GM04503 (cell line): ENCODE data around the gene CGA.

Experiments used
- DNase-seq: peaks from one replicate; pipeline ENCODE4 v3.0.0-alpha.2; 2012; ENCODE audit warnings: low read depth

Gene CGA

DNA sequence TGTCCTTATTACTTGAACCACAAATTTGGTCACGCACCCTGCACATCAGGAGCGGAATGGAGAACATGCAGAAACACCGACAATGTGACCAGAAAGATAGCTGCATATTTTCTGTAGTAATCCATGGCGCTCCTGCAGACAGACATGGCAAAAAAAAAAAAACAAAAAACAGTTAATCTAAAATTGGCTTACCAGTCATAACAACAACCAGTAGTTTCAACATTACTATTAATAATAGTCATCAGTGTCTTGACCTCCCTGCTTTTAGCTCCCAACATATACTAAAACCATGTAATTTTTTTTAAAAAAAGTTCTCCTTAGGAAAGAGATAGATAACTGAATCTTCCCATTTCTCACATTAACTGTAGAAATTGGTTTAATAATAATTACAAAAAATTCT, 6.8 kb downstream of the CGA start:
- DNase-seq: no peak

DNA sequence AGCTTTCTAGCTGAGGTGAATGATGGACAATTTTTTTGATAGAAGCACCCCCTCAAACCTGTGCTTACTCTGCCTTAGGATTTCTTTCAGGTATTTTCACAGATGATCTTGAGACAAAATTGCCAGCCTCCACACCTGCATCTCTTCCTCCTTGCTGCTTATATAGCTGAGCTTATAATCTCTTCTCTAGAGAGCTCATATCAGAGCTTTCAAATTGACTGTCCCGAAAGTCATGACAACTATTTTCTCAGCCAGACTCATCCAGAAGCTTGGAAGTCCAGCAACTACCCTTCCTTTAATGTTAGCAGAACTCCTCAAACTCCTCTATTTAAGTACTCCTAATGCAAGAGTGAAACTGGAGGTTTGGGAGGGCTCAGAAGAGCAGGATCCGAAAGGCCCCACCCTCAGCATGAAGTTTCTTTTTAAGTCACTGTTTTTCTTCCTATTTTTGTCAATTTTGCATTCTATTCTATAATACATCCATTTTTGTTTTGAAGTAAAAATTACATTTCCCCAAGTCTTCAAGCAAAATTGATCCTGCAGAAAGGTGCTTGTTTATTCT, 12.7 kb downstream of the CGA start:
- DNase-seq: no peak

DNA sequence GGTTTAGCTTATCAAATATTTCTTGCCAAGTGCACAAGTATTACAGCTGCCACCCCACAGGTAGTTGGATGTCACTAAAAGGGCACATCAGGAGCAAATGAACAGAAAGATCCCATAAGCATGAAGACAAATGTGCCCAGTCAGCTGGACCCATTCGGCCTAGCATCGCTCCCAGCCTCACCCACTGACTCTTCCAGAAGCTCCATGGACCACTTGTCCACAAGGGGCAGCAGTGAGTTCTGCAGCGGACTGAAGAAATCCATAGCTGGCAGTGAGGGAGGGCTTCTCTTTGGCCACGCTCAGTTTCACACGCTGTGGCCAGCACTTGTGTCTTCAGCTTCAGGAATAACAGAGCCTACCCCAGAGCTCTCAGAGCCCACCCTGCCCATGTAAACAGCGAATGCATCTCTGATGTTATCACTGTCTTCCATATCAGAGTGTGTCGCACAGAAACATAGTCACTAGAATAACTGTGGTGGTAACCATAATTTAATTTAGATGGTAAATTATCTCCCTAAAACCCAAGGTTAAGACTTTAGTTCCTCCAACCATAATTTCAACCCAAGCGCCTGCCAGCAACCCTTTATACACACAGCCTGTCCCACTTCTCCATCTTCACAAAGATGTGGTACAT, 15.8 kb downstream of the CGA start:
- DNase-seq: no peak

DNA sequence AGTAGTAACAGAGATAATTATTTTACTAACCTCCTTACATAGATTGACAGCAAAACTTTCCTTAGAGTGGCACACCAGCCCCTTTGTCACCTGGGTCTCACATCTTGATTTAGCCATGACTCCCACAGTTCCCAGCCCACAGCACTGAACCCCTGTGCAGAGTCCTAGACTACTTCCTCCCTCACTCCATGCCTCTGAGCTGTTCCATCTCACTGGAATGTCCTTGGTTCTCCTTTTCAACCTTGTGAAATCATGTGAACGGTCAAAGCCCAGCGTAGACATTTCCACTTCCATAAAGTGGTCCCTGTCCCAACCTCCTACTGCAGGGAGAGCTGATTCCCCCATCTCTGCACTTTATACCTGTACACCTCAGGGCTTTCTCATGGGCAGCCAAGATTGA, 19.7 kb downstream of the CGA start:
- no peak for DNase-seq

DNA sequence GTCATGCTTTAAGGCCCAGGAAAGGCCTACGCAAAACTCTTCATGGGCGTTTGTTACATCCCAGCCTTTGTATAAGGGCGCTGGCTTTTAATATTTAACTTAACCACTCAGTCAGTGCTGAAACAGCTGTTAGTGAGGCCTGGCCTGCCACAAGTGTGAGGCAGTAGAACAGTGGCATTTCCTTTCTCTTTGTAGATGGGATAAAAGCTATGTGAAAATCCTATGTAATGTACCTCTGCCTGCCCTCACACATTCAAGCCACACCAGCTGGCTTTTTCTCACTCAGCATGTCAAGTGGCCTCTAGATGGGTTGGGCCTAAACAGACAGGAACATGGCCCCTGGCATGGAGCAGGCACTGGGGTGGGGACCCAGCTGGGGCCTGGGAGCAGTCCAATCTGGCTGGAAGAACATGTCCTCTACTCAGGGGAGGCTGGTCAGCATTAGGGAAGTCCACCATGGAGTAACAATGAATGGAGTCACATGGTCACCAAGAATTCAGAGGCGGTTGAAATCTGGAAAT, 20.7 kb downstream of the CGA start:
- no peak for DNase-seq

DNA sequence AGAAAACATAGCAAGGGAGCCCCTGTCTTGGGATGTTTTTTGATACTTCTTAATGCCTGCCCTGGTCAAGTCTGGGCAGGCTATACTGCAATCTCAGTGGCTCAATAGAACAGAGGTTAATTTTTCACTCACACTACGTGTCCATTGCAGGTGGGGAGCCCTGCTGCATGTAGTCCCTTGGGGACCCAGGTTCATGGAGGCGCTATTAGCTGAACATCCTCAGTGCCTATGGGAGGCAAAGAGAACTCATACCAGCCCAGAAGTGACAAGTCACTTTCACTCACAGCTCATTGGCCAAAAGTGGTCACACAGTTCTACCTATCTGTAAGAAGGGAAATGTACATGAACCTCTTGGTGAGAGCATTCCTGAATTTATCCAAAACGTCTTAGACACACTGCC, 23.2 kb downstream of the CGA start:
- DNase-seq: no peak

DNA sequence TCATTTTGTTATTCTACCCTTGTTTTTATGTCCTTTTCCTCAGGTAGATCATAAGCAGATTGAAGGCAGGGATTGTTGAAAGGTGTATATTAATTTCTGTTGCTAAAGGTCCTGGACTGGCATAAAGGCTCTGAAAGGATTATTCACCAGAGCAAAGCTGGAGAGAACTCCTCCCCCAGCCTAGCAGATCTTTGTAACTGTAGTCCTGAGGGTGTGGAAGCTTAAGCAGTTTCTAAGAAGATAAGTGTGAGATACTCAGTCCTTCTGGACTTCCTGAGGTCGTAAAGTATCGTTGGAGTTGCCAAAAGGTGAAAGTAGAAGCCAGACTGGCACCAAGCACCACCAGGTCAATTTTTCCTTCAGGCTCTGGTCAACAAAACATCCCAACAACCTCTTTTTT, 24.2 kb downstream of the CGA start:
- DNase-seq: no peak

DNA sequence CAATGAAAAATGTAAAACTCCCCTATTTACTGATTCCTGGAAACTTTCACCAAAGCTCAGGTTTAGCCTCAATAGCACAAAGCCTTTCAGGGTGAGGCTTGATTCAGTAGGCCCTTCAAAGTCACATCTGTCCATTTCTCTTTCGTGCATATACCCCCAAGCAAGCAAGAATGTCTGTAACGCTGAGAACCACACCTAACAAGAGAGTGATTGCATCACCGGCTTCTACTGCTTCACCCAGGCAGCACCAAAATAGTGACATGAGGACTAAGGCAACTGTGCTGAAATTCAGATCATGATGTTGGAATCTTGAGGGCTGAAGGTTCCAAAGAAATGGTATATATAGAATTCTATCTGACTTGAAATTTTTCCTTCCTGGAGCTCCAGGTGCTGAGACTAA, 26.1 kb downstream of the CGA start:
- DNase-seq: no peak

DNA sequence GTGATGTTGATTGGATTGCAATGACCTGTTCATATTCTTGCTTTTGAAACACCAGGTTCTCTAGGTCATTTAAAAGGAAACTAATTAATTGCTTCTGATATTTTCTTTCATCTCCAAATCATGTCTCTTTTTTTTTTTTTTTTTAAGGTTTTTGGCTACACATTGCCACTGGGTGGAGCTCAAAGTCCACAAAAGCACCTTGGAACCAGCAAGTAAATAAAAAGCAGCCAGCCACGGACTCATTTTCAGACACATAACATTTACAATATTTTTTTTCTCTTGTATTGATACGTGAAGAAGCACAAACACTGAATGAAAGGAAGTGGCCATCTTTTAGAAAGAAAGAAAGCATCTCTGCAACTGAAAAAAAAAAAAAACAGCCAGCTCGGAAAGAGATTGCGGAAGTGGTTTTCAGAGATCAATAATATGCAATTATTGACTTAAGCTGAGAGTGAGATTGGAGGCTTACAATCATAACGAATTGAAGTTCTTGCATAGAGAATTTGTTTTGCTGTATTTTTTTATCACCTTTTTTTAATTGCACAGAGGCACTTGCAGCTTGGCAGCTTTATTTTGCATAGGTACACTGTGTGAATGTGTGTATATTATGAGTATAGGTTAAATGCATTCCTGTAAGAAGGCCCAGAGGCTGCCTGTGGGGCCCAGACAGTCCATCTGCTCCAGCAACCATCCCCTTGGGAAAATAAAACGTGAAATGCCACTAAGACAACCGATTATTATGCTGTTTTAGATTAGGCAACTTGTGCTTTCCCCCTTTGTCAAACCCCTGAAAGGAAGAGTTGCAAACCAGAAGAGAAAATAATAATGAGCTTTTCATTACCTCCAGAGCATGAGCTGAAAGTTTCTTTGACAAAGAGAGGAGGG, 28.2 kb downstream of the CGA start:
- DNase-seq: peak; percentile 11

DNA sequence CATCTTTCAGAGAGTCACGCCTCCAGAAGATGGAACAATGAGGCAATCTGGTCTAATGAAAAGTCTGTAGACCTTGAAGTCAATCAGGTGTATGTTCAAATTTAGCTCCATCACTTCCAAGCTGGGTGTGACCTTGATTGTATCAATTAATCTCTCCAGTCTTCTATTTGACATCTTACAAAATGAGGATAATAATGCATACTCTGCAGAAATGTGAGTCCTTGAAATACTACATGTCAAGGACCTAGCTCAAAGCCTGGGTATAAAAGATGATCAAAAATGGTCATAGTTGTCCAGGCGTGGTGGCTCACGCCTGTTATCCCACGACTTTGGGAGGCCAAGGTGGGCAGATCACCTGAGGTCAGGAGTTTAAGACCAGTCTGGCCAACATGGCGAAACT, 29.8 kb downstream of the CGA start:
- no peak for DNase-seq

DNA sequence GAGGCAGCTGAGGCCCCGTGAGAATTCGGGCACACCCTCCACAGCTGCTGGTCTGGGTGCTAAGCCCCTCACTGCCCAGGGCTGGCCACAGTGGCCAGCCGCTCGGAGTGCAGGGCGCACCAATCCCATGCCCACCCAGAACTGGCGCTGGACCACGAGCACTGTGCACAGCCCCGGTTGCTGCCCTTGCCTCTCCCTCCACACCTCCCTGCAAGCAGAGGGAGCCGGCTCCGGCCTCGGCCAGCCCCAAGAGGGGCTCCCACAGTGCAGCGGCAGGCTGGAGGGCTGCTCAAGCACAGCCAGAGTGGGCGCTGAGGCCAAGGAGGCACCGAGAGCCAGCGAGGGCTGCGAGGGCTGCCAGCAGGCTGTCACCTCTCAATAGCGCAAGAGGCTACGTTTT, 35.0 kb downstream of the CGA start:
- no peak for DNase-seq

DNA sequence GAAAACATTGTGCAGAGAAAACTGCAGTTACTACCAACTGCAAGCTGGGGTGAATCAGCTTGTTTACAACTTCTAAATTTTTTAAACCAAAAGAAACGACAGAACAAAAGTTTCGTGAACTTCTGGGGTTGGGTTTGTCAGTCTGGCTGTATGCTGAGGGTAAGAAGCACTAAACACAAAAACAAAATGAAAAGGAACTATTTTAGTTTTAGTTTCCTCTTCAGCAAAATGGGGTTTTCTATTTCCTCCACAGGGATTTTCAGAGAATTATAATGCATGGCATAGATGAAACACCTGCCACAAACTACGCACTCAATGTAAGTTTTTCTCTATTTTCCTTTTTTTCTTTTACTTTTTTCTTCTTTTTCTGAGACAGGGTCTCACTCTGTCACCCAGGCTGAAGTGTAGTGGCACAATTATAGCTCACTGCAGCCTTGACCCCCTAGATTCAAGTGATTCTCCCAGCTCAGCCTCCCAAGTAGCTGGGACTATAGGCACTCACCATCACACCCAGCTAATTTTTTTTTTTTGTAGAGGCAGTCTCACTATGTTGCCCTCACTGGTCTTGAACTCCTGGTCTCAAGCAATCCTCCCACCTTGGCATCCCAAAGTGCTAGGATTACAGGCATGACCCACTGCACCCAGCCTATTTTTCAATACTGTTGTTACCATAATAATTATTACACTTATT, 40.6 kb downstream of the CGA start:
- no peak for DNase-seq

DNA sequence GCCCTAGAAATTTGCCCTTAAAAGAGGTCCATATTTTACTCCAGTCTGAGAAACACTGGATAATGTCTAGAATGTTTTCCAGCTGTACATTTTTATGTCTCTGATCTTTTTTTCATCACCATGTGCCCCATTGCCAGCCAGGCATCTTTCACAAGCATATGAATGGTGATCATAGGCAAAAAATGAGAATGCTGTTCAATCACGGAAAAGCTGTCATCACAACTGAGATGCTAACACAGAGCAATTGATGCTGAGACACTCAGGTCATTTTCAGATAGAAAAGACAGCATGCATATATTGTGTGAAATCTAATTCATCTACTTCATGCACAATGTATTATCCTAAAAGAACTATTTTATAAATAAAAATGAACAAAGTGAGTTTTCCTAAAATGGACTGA, 41.6 kb downstream of the CGA start:
- no peak for DNase-seq

DNA sequence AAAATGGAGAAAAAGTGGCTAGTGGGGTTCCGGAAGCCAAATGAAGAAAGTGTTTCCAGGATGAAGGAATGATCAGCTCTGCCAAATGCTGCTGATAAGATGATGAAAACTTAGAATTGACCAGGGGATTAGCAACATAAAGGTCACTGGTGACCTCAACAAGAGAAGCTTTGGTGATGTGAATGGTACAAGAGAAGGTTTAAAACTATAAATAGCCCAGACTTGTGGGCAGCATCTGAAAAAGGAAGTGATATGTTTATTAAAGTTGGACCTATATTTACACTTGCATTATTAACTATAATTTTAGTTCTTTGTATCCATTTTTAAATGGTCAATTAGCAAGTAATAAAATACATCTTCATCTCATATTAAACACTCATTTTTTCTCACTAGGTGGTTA, 45.1 kb downstream of the CGA start:
- no peak for DNase-seq

DNA sequence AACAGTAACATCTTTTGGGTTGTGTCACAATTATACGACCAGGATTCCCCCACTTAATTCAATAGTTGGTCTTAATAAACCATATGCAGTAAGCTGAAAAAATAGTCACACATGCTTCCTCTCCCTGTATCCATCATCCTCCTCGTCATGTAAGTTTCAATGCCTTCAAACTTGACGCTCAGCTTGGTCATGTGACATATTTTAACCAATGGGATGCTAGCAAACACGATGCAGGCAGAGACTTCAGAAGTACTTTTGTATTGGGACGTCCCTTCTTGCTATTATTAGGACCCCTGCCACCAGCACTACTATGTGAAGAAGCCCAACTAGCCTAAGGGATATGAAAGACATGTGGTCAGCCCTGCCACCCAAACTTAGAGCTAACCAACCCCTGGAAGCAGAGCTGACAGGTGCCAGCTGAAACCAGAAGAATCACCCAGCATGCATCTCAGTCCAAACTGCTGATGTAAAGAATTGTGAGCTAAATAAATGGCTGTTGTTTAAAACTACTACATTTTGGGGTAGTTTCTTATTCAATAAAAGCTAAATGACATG, 49.3 kb downstream of the CGA start:
- no peak for DNase-seq

DNA sequence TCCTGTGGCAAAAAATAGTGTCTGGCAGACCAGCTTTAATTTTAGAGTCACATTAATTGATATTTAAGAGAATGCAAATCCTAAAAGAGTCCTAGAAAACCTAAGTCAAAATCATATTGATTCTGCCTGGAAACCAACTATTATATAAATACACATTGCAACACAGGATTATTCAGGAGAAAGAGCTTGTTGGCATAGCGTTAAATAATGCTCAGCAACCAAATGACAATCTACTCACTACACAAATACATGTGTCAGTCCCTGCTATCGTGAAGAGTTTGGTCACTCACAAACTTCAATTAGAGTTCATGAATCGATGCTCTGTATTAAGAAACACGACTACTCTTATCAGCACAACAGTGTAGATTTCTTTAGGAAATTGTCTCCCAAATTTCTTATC, 54.2 kb downstream of the CGA start:
- DNase-seq: no peak
